PC-3 (cell line): Measurements from ENCODE around the gene MRO. TPM values are rescaled to one million over a fixed set of nuclear protein-coding genes. Genes with fewer than 3 reads are reported as not detected.
A peak's percentile ranks its signal among the peaks of the same experiment; 100 is the strongest.
"Not testable (repeated sequence)": the region's sequence is repeated elsewhere in the genome, so short reads cannot be mapped to it uniquely, and the experiment has no call there.

ENCODE experiments used
- ATAC-seq: fragments of 200-7000 bp; cut with Tn5 transposase; 2 replicates; pipeline ENCODE4 v1.9.1; 2020; ENCODE audit warnings: mild to moderate bottlenecking, moderate library complexity
- BruUV-seq: library from RNA; stranded (reverse); fragments of 400-500 nt; replicated peaks from 2 replicates; lab custom pipeline; 2021; lab: Mats Ljungman, UMichigan
- CTCF ChIA-PET: fragments of 300-600 bp; sonication (Branson Sonifier 250); formaldehyde crosslinking; loops from one replicate; lab custom pipeline; 2022; ENCODE audit warnings: antibody characterized with exemption; lab: Charles Lee
- POLR2A ChIA-PET: fragments of 300-600 bp; sonication (Branson Sonifier 250); formaldehyde crosslinking; loops from one replicate; lab custom pipeline; 2022; ENCODE audit warnings: antibody characterized with exemption; ENCODE audit not compliant: unreplicated experiment; lab: Charles Lee
- DNase-seq: peaks from one replicate; pipeline ENCODE4 v3.0.0-alpha.2; 2015
- H2AFZ ChIP-seq: fragments of 300-600 bp; sonication (generic); 2 replicates; pipeline ENCODE4 v1.6.0; 2016; ENCODE audit warnings: antibody characterized with exemption, low read length
- H3F3A ChIP-seq: fragments of 300-600 bp; sonication (generic); one replicate; pipeline ENCODE4 v1.6.0; 2017; ENCODE audit warnings: antibody characterized with exemption, low read length, control low read depth, mild to moderate bottlenecking; ENCODE audit not compliant: unreplicated experiment
- H3K27ac ChIP-seq: fragments of 300-600 bp; sonication (generic); 2 replicates; pipeline ENCODE4 v1.5.1; 2016; ENCODE audit warnings: mild to moderate bottlenecking, low read length
- H3K27me3 ChIP-seq: fragments of 300-600 bp; sonication (generic); 2 replicates; pipeline ENCODE4 v1.6.1; 2016; ENCODE audit warnings: low read length, mixed read lengths
- H3K36me3 ChIP-seq: fragments of 300-600 bp; sonication (generic); 2 replicates; pipeline ENCODE4 v1.6.1; 2016; ENCODE audit warnings: low read depth, mixed run types, low read length, mixed read lengths
- H3K4me1 ChIP-seq: fragments of 300-600 bp; sonication (generic); 2 replicates; pipeline ENCODE4 v1.5.1; 2016; ENCODE audit warnings: low read length; ENCODE audit not compliant: insufficient read depth
- H3K4me2 ChIP-seq: fragments of 300-600 bp; sonication (generic); 2 replicates; pipeline ENCODE4 v1.6.0; 2016; ENCODE audit warnings: low read length
- H3K4me3 ChIP-seq: fragments of 300-600 bp; sonication (generic); 2 replicates; pipeline ENCODE4 v1.5.1; 2016; ENCODE audit warnings: mild to moderate bottlenecking, low read length, mixed read lengths
- H3K79me2 ChIP-seq: fragments of 300-600 bp; sonication (generic); 2 replicates; pipeline ENCODE4 v1.6.1; 2017; ENCODE audit warnings: low read length, mixed read lengths
- H3K9ac ChIP-seq: fragments of 300-600 bp; sonication (generic); 2 replicates; pipeline ENCODE4 v1.6.0; 2016; ENCODE audit warnings: mild to moderate bottlenecking, low read length
- H3K9me2 ChIP-seq: fragments of 300-600 bp; sonication (generic); replicated peaks from 2 replicates; pipeline ENCODE4 v1.6.1; 2016; ENCODE audit warnings: mixed run types, low read length, mixed read lengths
- H3K9me3 ChIP-seq: fragments of 300-600 bp; sonication (generic); 2 replicates; pipeline ENCODE4 v1.6.1; 2016; ENCODE audit warnings: low read length, mixed read lengths
- H4K20me1 ChIP-seq: fragments of 300-600 bp; sonication (generic); 2 replicates; pipeline ENCODE4 v1.6.1; 2016; ENCODE audit warnings: low read length, mixed read lengths
- CTCF ChIP-seq: fragments of 300-600 bp; sonication (generic); conservative IDR thresholded peaks from 2 replicates; pipeline ENCODE4 v1.5.1; 2017; ENCODE audit warnings: antibody characterized with exemption, low read depth, mild to moderate bottlenecking, low read length
- EZH2 ChIP-seq: fragments of 300-600 bp; sonication (generic); IDR thresholded peaks from one replicate; pipeline ENCODE4 v1.6.1; 2017; ENCODE audit warnings: antibody characterized with exemption, mild to moderate bottlenecking, low read length; ENCODE audit not compliant: unreplicated experiment
- EZH2phosphoT487 ChIP-seq: fragments of 300-600 bp; sonication (generic); IDR thresholded peaks from 2 replicates; pipeline ENCODE4 v1.6.1; 2018; ENCODE audit warnings: mild to moderate bottlenecking, antibody characterized with exemption, low read length, borderline replicate concordance
- intact Hi-C: fragments of 100-400 bp; cut with micrococcal nuclease; formaldehyde crosslinking; loops from 2 replicates; pipeline ENCODE4 v1.9.0; 2023
- total RNA-seq: library from RNA; depleted of rRNA; stranded (reverse); fragments of >200 nt; gene quantifications from 2 replicates; pipeline ENCODE4 v1.2.3, GENCODE V29; 2014

The MRO gene
- total RNA-seq, 1 experiment from 2014 or later, result 0.55 TPM

- H3K36me3 ChIP-seq, result no peaks in the 10 kb centered on the region
- ATAC-seq (no peak), DNase-seq (no peak)
- H4K20me1 ChIP-seq, result no peaks in the 10 kb centered on the region
- H3K9me2 ChIP-seq, result no peaks in the 10 kb centered on the region
- CTCF ChIA-PET, result no interaction called here
- intact Hi-C loops, result no loop called here
- TF ChIP-seq EZH2 (no peak), EZH2phosphoT487 (no peak), CTCF (no peak)
- H3F3A ChIP-seq, result no peaks in the 10 kb centered on the region
- no peak overlapping the region for H3K9ac ChIP-seq
- no peak overlapping the region for H3K4me3 ChIP-seq
- BruUV-seq, result no TSS peak
- H3K9me3 ChIP-seq, result no peaks in the 10 kb centered on the region
- H2AFZ ChIP-seq, result no peak overlapping the region
- no peaks in the 10 kb centered on the region for H3K79me2 ChIP-seq
- no peaks in the 10 kb centered on the region for H3K27me3 ChIP-seq
- POLR2A ChIA-PET, result no interaction called here
- H3K4me2 ChIP-seq, result no peak overlapping the region
- peaks cover 19% of the 10 kb centered on the region for H3K4me1 ChIP-seq
- H3K27ac ChIP-seq, result no peak overlapping the region
Measured at GRCh38 chr18:50839996-50840395, 20.2 kb upstream of the MRO start.

- Histone ChIP-seq H3F3A (no peaks in the 10 kb centered on the region), H3K27me3 (no peaks in the 10 kb centered on the region), H3K9ac (no peak overlapping the region), H3K4me2 (no peak overlapping the region), H3K4me1 (peaks cover 19% of the 10 kb centered on the region), H2AFZ (no peak overlapping the region), H3K9me2 (no peaks in the 10 kb centered on the region), H3K36me3 (no peaks in the 10 kb centered on the region), H3K79me2 (no peaks in the 10 kb centered on the region), H4K20me1 (no peaks in the 10 kb centered on the region), H3K27ac (no peak overlapping the region), H3K9me3 (no peaks in the 10 kb centered on the region), H3K4me3 (no peak overlapping the region)
- ChIA-PET CTCF (no interaction called here), POLR2A (no interaction called here)
- TF ChIP-seq EZH2 (no peak), EZH2phosphoT487 (no peak), CTCF (no peak)
- BruUV-seq, result no TSS peak
- DNase-seq (no peak), ATAC-seq (no peak)
- intact Hi-C loops, result no loop called here
Measured at GRCh38 chr18:50839341-50839740, 19.5 kb upstream of the MRO start.

DNA sequence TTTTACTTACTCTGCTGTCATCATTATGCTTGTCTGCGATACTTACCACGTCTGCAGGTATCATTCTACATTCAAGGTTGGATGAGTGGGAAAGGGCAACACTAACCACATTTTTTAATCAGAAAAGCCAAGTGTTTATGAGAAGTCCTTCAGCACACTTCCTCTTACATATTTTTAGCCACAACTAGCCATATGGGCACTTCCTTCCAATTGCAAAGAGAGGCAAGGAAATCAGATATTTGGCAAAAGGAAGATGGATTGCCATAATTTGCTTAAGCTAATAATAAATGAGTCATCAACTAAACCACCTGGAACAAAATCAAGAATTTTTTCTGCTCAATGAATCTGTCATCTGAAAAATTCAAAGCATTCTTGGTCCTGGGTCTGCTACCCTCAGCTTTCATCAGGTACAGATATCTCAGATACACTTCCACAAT is 16.7 kb upstream of the MRO start:
- no TSS peak for BruUV-seq
- Histone ChIP-seq H3F3A (no peaks in the 10 kb centered on the region), H3K27me3 (no peaks in the 10 kb centered on the region), H3K27ac (no peak overlapping the region), H4K20me1 (no peaks in the 10 kb centered on the region), H3K9me2 (no peaks in the 10 kb centered on the region), H3K4me2 (peak overlapping the region; percentile 49), H3K4me3 (no peak overlapping the region), H3K9me3 (no peaks in the 10 kb centered on the region), H2AFZ (no peak overlapping the region), H3K9ac (no peak overlapping the region), H3K4me1 (peaks cover 19% of the 10 kb centered on the region), H3K36me3 (no peaks in the 10 kb centered on the region), H3K79me2 (no peaks in the 10 kb centered on the region)
- no peak for TF ChIP-seq EZH2phosphoT487
- TF ChIP-seq CTCF, result no peak
- no peak for TF ChIP-seq EZH2
- ChIA-PET CTCF (no interaction called here), POLR2A (interaction anchor here (0.7 kb wide), 1 partner anchor 47 kb away, joined by 4 read pairs; no protein-coding TSS in a partner anchor)
- intact Hi-C loops, result no loop called here
- DNase-seq (peak; percentile 85), ATAC-seq (peak; percentile 75)

DNA sequence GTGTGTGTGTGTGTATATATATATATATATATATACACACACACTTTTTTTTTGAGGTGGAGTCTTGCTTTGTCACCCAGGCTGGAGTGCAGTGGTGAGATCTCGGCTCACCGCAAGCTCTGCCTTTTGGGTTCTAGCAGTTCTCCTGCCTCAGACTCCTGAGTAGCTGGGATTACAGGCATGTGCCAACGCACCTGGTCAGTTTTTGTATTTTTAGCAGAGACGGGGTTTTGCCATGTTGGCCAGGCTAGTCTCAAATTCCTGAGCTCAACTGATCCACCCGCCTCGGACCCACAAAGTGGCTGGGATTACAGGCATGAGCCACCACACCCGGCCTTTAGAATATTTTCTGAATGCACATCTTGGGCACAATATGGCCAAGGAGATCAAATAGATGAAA is 13.7 kb upstream of the MRO start:
- H3F3A ChIP-seq, BruUV-seq, H3K27ac ChIP-seq, H3K4me3 ChIP-seq, CTCF ChIA-PET, H3K9me2 ChIP-seq, H4K20me1 ChIP-seq, H2AFZ ChIP-seq, H3K79me2 ChIP-seq, H3K4me2 ChIP-seq, POLR2A ChIA-PET, H3K9me3 ChIP-seq, DNase-seq, H3K27me3 ChIP-seq, H3K9ac ChIP-seq, H3K36me3 ChIP-seq, intact Hi-C loops, ATAC-seq: not testable (repeated sequence)
- H3K4me1 ChIP-seq, result peaks cover 23% of the 10 kb centered on the region
